ENCODE measurements around the gene KLF4. TPM values are rescaled to one million over a fixed set of nuclear protein-coding genes. Genes with fewer than 3 reads are reported as not detected.

KLF4 gene
- total and polyA plus RNA-seq, 2 of the 13 experiments (the other 11 are each of a cell fraction or from before 2014, with no cell fraction given): 0.20 to 0.37 TPM

DNA sequence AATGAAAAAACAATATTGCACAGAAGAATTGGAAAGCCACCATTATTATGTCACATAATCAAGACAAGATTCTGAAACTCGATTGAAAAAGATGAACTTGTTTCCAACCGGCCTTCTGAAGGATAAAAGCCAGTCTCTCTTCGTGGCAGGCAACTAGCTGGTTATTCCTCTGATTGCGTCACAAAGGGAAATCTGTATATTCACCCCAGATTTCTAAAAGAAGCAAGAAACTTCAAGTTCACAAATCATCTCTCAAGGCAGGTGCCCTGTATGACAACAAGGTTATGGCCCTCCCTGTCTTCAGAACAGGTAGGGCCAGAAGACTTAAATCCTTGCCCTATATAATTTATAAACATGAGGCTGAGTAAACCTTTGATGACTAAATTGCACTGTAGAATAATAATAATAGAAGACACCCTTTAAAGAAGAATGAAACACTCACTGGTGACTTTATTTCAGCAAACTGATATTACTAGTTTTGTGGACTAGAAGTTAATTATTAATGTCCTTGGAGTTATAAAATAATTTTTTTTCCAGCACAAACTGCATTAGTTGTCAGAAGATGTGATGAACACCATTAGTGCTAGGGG is 2.9 kb upstream of the KLF4 start:
- Histone ChIP-seq H3K4me3 (replicated peaks in 1 of 3; ENCODE audit: insufficient read depth in 1 of 3, low read depth in 2 of 3, low read length in 3 of 3) (no peak overlapping the region), H3K27ac (ENCODE audit: extremely low read length, insufficient read depth, low read length) (no peak overlapping the region), H4K20me1 (ENCODE audit: insufficient read depth, low read length) (no peaks in the 10 kb centered on the region), H3K27me3 (ENCODE audit: control insufficient read depth in 1 of 2, insufficient read depth in 2 of 2, low read length in 2 of 2) (peaks cover 0 to 58% of the 10 kb centered on the region in 2 experiments; a peak in 3 of 5 replicates), H2AFZ (ENCODE audit: low read length) (no peak overlapping the region), H3K9ac (ENCODE audit: insufficient read depth, low read depth, low read length) (no peak overlapping the region), H3K4me1 (ENCODE audit: insufficient read depth, low read length) (peaks cover 16% of the 10 kb centered on the region), H3K79me2 (ENCODE audit: insufficient read depth, low read length) (no peaks in the 10 kb centered on the region), H3K36me3 (replicated peaks in 1 of 2; ENCODE audit: control insufficient read depth in 1 of 2, insufficient read depth in 2 of 2, low read length in 2 of 2) (no peaks in the 10 kb centered on the region), H3K9me3 (ENCODE audit: low read length) (no peaks in the 10 kb centered on the region), H3K4me2 (ENCODE audit: low read depth, low read length) (no peak overlapping the region)
- FAIRE-seq: no peak
- TF ChIP-seq HCFC1 (IDR thresholded peaks at IDR 0.05; ENCODE audit: low read depth, low read length) (no peak), ZNF17 (CRISPR knock-in tag; IDR thresholded peaks at IDR 0.05) (no peak), CEBPB (IDR thresholded peaks at IDR 0.05; ENCODE audit: borderline replicate concordance, low read depth, low read length) (peak; percentile 55; the same call in 1 of the 2 replicates), ZFP91 (CRISPR knock-in tag; IDR thresholded peaks at IDR 0.05; ENCODE audit: borderline replicate concordance) (no peak), ZNF563 (CRISPR knock-in tag; IDR thresholded peaks at IDR 0.05) (no peak), ZFYVE20 (CRISPR knock-in tag; IDR thresholded peaks at IDR 0.05; ENCODE audit: borderline replicate concordance, low read depth) (no peak)
- no peak for ATAC-seq
- POLR2A ChIA-PET: no interaction called here
- in situ Hi-C loops (cut with HindIII; ENCODE audit: extremely low pct_ligation_motif_present, low pct_unique_long_range_greater_than_20kb): loop anchor here (25.0 kb wide), 2 partner anchors 1070 to 1320 kb away; no protein-coding TSS in a partner anchor
- BruUV-seq (replicated peaks): no TSS peak
- 26% methylated on average over 4 of the region's 4 CpGs for WGBS (ENCODE audit: low lambda C conversion rate)
- intact Hi-C loops (cut with micrococcal nuclease; ENCODE audit: unreplicated experiment): no loop called here
- DNase-seq (ENCODE audit: low spot score): no peak
- CTCF ChIA-PET (ENCODE audit: low intra/inter-chr PET ratio, low total read pairs): no interaction called here

Measured in HepG2 (cell line).